Parathyroid adenoma (tissue), 2 donors: ENCODE measurements around the gene BIVM.
A peak's percentile ranks its signal among the peaks of the same experiment; 100 is the strongest.

ENCODE experiments used
- H2AFZ ChIP-seq: fragments of 300-600 bp; sonication (generic); one replicate; pipeline ENCODE4 v1.7.0; 2017; ENCODE audit warnings: antibody characterized with exemption, mild to moderate bottlenecking
- H3K27ac ChIP-seq: fragments of 300-600 bp; sonication (generic); one replicate; pipeline ENCODE4 v1.7.0; 2017
- H3K27me3 ChIP-seq: fragments of 300-600 bp; sonication (generic); one replicate; pipeline ENCODE4 v1.7.0; 2017; ENCODE audit warnings: low read length; ENCODE audit not compliant: control insufficient read depth, insufficient read depth
- H3K36me3 ChIP-seq: fragments of 300-600 bp; sonication (generic); one replicate; pipeline ENCODE4 v1.7.0; 2017; ENCODE audit warnings: low read length; ENCODE audit not compliant: control insufficient read depth, insufficient read depth
- H3K4me1 ChIP-seq: fragments of 300-600 bp; sonication (generic); one replicate; pipeline ENCODE4 v1.7.0; 2017; ENCODE audit warnings: control low read depth
- H3K4me2 ChIP-seq: fragments of 300-600 bp; sonication (generic); one replicate; pipeline ENCODE4 v1.7.0; 2017; ENCODE audit warnings: low read length
- H3K4me3 ChIP-seq: fragments of 300-600 bp; sonication (generic); one replicate; pipeline ENCODE4 v1.7.0; 2017; ENCODE audit warnings: low read depth, low read length
- H3K79me2 ChIP-seq: fragments of 300-600 bp; sonication (generic); one replicate; pipeline ENCODE4 v1.7.0; 2017; ENCODE audit warnings: control low read depth
- H3K9ac ChIP-seq: fragments of 300-600 bp; sonication (generic); one replicate; pipeline ENCODE4 v1.7.0; 2017; ENCODE audit warnings: mild to moderate bottlenecking
- H3K9me3 ChIP-seq: fragments of 300-600 bp; sonication (generic); one replicate; pipeline ENCODE4 v1.7.0; 2017; ENCODE audit warnings: low read length; ENCODE audit not compliant: control insufficient read depth
- CTCF ChIP-seq: fragments of 300-600 bp; sonication (generic); IDR thresholded peaks from one replicate; pipeline ENCODE4 v1.7.0; 2017; ENCODE audit warnings: antibody characterized with exemption, mild to moderate bottlenecking
- donor health status: primary hyperparathyroidism.

The BIVM gene

DNA sequence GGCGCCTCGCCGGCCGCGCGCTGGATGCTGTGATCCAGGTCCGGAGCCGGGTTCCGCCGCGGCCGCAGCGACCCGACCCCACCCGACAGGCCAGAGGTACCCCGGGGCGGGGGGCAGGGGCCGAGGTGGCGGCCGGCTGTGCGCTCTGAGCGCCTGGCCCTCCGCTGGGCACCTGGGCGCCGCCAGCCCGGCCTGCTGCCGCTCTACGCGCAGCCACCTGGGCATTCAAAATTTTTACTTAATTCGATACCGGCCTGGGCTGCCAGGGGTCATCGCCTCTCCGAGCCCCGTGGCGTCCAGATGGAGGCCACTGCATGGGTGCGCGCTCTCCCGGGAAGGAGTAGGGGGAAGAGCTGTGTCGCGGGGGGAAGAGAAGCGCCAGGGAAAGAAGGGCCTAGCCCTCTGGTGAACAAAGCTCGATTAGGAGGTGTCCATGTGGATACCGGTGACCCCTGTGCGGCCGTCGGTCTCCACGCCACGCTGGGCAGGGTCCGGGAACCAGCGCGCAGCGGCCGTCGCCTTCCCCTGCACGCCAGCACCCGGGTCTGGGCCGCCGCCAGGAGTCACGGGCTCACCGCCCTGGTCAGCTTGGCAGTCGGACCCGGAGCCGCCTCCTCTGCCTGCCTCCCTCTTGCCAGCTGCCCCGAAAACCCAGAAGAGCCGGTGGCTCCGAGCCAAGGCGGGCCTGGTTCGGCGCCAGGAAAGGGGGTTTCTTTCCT lies 666 bp downstream of the BIVM start:
- H3K9ac ChIP-seq = no peak overlapping the region
- peak overlapping the region; percentile 81 for H3K4me3 ChIP-seq
- H2AFZ ChIP-seq = peak overlapping the region; percentile 89
- H3K4me1 ChIP-seq = no peaks in the 10 kb centered on the region
- H3K79me2 ChIP-seq = peaks cover 4% of the 10 kb centered on the region
- TF ChIP-seq CTCF = no peak
- peak overlapping the region; percentile 90 for H3K4me2 ChIP-seq
- H3K36me3 ChIP-seq = no peaks in the 10 kb centered on the region
- H3K9me3 ChIP-seq = no peaks in the 10 kb centered on the region
- H3K27ac ChIP-seq = peak overlapping the region; percentile 57
- no peaks in the 10 kb centered on the region for H3K27me3 ChIP-seq

DNA sequence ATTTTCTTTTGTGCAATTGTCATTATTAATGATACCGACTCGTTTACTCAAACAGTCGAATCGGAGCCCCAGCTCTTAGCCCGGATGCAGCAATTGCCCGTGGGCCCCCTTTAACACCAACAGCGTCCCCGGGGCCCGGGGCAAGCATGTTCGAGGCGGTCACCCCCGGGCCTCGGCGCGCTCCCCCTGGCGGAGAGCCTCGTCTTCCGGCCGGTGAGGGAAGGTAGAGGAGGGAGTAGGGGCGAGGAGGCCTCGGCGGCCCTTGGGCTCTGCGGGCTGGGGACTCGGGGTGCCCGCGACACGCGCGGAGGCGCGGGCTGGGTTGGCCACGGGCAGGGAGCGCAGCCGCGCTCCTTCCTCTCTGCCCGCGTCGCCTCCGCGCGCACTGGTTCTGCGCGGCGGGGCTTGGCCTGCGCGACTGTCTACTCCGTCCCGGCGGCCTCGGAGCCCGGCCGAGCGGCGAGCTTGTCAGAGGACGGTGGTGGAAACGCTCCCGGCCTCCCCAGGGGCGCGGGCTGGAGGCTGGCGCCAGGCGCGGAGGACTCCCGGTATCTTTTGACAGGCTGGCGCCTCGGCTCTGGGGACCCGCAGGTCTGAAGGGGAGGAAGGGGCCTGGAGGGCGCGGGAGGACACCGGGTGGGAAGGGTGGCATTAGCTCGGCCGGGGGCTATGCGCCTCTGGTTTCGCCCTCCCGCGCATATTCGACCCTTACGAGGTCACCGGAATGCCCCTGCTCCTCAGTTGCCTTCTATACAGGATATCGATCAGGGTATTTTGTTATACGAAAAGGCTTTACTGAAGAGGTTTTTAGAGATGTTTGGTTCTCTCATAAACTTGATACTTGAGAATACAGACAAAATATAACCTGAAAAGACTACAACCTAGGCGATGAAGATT lies 1.5 kb downstream of the BIVM start:
- Histone ChIP-seq H3K36me3 (no peaks in the 10 kb centered on the region), H3K4me3 (peak overlapping the region; percentile 81), H3K27ac (peak overlapping the region; percentile 57), H3K9me3 (no peaks in the 10 kb centered on the region), H3K4me1 (no peaks in the 10 kb centered on the region), H3K27me3 (no peaks in the 10 kb centered on the region), H3K4me2 (peak overlapping the region; percentile 90), H2AFZ (peak overlapping the region; percentile 89), H3K79me2 (peaks cover 4% of the 10 kb centered on the region), H3K9ac (no peak overlapping the region)
- TF ChIP-seq CTCF = peak; percentile 66

DNA sequence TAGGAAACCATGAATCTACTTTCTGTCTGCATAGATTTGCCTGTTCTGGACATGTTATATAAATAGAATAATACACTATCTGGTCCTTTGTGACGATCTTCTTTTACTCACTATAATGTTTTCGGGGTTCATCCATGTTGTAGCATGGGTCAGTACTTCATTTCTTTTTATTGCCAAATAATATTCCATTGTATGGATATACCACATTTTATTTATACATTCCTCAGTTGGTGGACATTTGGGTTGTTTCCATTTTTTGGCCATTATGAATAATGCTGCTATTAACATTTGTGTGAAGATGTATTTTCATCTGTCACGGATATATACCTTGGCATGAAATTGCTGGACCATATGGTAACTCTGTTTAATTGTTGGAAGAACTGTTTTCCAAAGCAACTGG lies 6.8 kb downstream of the BIVM start:
- TF ChIP-seq CTCF = no peak
- Histone ChIP-seq H3K9me3 (no peaks in the 10 kb centered on the region), H3K27ac (no peak overlapping the region), H3K4me1 (no peaks in the 10 kb centered on the region), H3K79me2 (peaks cover 9% of the 10 kb centered on the region), H3K27me3 (no peaks in the 10 kb centered on the region), H3K36me3 (no peaks in the 10 kb centered on the region), H3K9ac (no peak overlapping the region), H2AFZ (no peak overlapping the region), H3K4me3 (no peak overlapping the region), H3K4me2 (no peak overlapping the region)

DNA sequence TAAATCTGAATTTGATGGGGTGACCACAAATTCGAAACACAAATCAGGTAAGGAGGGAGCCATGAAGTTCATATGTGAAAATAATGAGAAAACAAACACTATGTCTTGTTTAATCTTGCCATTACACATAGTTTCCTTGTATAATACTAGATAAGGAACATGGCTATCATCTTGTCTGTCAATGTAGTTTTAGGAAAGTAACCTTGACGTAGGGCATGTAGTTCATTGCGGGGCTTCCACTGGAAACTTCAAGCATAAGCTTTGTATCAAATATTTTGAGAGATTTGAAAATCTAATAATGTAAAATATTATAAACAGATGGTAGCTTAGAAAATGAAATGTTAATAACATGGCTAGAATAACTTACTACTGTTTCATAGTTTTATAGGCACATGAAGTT lies 8.8 kb downstream of the BIVM start:
- TF ChIP-seq CTCF = no peak
- no peaks in the 10 kb centered on the region for H3K36me3 ChIP-seq
- no peaks in the 10 kb centered on the region for H3K27me3 ChIP-seq
- no peak overlapping the region for H3K27ac ChIP-seq
- no peaks in the 10 kb centered on the region for H3K4me1 ChIP-seq
- no peaks in the 10 kb centered on the region for H3K9me3 ChIP-seq
- H3K4me2 ChIP-seq = no peak overlapping the region
- peaks cover 16% of the 10 kb centered on the region for H3K79me2 ChIP-seq
- H3K9ac ChIP-seq = no peak overlapping the region
- H3K4me3 ChIP-seq = no peak overlapping the region
- no peak overlapping the region for H2AFZ ChIP-seq
